PC-9 (cell line): ENCODE measurements around the gene NCK1. TPM values are rescaled to one million over a fixed set of nuclear protein-coding genes. Genes with fewer than 3 reads are reported as not detected.
A peak's percentile ranks its signal among the peaks of the same experiment; 100 is the strongest.

Experiments
- BruUV-seq: library from RNA; stranded (reverse); fragments of 400-500 nt; replicated peaks from 2 replicates; lab custom pipeline; 2021; lab: Mats Ljungman, UMichigan
- CTCF ChIA-PET: fragments of 300-600 bp; sonication (Branson Sonifier 250); formaldehyde crosslinking; loops from one replicate; lab custom pipeline; 2022; ENCODE audit warnings: antibody characterized with exemption; lab: Charles Lee
- POLR2A ChIA-PET: fragments of 300-600 bp; sonication (Branson Sonifier 250); formaldehyde crosslinking; loops from one replicate; lab custom pipeline; 2022; ENCODE audit warnings: antibody characterized with exemption; ENCODE audit not compliant: unreplicated experiment; lab: Charles Lee
- DNase-seq, 2 experiments: peaks; one replicate each; pipeline versions ENCODE4 v3.0.0 to v3.0.0-alpha.2; 2015 to 2022; ENCODE audit warnings: mixed read lengths in 1 of 2
- H2AFZ ChIP-seq: fragments of 200-600 bp; sonication (generic); 2 replicates; pipeline ENCODE4 v1.8.1; 2017; ENCODE audit warnings: antibody characterized with exemption
- H3F3A ChIP-seq: fragments of 200-600 bp; sonication (generic); 2 replicates; pipeline ENCODE4 v1.8.1; 2017; ENCODE audit warnings: antibody characterized with exemption, mild to moderate bottlenecking, low read depth; ENCODE audit not compliant: insufficient read depth
- H3K27ac ChIP-seq: fragments of 200-600 bp; sonication (generic); 2 replicates; pipeline ENCODE4 v1.6.1; 2016; ENCODE audit warnings: mixed run types
- H3K27me3 ChIP-seq: fragments of 200-600 bp; sonication (generic); 2 replicates; pipeline ENCODE4 v1.6.1; 2016; ENCODE audit warnings: low read depth, mixed run types; ENCODE audit not compliant: insufficient read depth
- H3K36me3 ChIP-seq: fragments of 200-600 bp; sonication (generic); 2 replicates; pipeline ENCODE4 v1.6.1; 2016; ENCODE audit warnings: low read depth, mixed run types
- H3K4me1 ChIP-seq: fragments of 200-600 bp; sonication (generic); replicated peaks from 2 replicates; pipeline ENCODE4 v1.6.1; 2016; ENCODE audit warnings: mixed run types; ENCODE audit not compliant: insufficient read depth
- H3K4me2 ChIP-seq: fragments of 200-600 bp; sonication (generic); 2 replicates; pipeline ENCODE4 v1.6.1; 2017; ENCODE audit warnings: mixed run types
- H3K4me3 ChIP-seq: fragments of 200-600 bp; sonication (generic); 2 replicates; pipeline ENCODE4 v1.6.1; 2016; ENCODE audit warnings: mixed run types
- H3K79me2 ChIP-seq: fragments of 200-600 bp; sonication (generic); 2 replicates; pipeline ENCODE4 v1.6.1; 2017; ENCODE audit warnings: low read depth, mixed run types
- H3K9me2 ChIP-seq: fragments of 200-600 bp; sonication (generic); 2 replicates; pipeline ENCODE4 v1.8.1; 2017; ENCODE audit warnings: mild to moderate bottlenecking; ENCODE audit not compliant: insufficient read depth
- H3K9me3 ChIP-seq: fragments of 200-600 bp; sonication (generic); 2 replicates; pipeline ENCODE4 v1.8.1; 2016; ENCODE audit warnings: low read depth; ENCODE audit not compliant: insufficient read depth
- H4K20me1 ChIP-seq: fragments of 200-600 bp; sonication (generic); 2 replicates; pipeline ENCODE4 v1.8.1; 2017; ENCODE audit not compliant: insufficient read depth
- EZH2 ChIP-seq: fragments of 200-600 bp; sonication (generic); IDR thresholded peaks from 2 replicates; pipeline ENCODE4 v1.8.0; 2017; ENCODE audit warnings: antibody characterized with exemption, low read depth
- intact Hi-C: fragments of 100-400 bp; cut with micrococcal nuclease; formaldehyde crosslinking; loops from one replicate; pipeline ENCODE4 v1.10.0; 2022; ENCODE audit not compliant: unreplicated experiment
- total RNA-seq: library from RNA; stranded (reverse); gene quantifications from 2 replicates; pipeline ENCODE4 v1.2.3, GENCODE V29; 2021
- TF ChIP-seq, protein P1 (sequence below): fragments of 200-600 bp; sonication (generic); conservative IDR thresholded peaks from 2 replicates; pipeline ENCODE4 v1.6.1; 2017; ENCODE audit warnings: mixed run types, antibody characterized with exemption, mild to moderate bottlenecking, moderate library complexity

The NCK1 gene
- total RNA-seq, 1 experiment from 2014 or later: 42.7 TPM

DNA sequence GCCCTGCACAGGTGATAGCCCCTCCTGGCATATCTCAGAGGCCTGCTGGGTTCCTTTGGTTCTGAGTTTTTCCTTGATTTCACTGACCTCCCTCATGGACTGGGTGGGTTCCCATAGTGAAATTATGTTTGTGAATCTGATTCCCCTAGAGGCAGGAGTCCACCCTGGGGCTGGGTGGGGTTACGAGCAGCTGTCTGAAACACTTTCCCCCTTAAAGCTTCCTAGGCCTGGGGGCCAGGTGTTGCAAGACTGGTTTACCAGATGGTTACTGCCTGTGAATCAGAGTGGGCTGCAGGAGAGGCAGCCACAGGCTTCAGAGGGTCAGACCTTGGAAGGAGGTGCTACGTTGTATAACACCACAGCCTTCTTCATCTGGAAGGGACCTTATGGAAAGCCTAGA lies 130.1 kb downstream of the NCK1 start:
- intact Hi-C loops: no loop called here
- no peak for DNase-seq
- H3K4me1 ChIP-seq: peaks cover 16% of the 10 kb centered on the region
- no peaks in the 10 kb centered on the region for H3K36me3 ChIP-seq
- no peak overlapping the region for H3K4me3 ChIP-seq
- no peak overlapping the region for H2AFZ ChIP-seq
- H3K27me3 ChIP-seq: no peaks in the 10 kb centered on the region
- H3K9me3 ChIP-seq: no peaks in the 10 kb centered on the region
- no peaks in the 10 kb centered on the region for H3K79me2 ChIP-seq
- H4K20me1 ChIP-seq: no peaks in the 10 kb centered on the region
- no peak overlapping the region for H3K27ac ChIP-seq
- ChIA-PET POLR2A (no interaction called here), CTCF (no interaction called here)
- H3F3A ChIP-seq: peaks cover 13% of the 10 kb centered on the region; the same call in 1 of the 2 replicates
- no TSS peak for BruUV-seq
- no peak overlapping the region for H3K4me2 ChIP-seq
- no peak for TF ChIP-seq EZH2
- TF ChIP-seq, protein P1, sequence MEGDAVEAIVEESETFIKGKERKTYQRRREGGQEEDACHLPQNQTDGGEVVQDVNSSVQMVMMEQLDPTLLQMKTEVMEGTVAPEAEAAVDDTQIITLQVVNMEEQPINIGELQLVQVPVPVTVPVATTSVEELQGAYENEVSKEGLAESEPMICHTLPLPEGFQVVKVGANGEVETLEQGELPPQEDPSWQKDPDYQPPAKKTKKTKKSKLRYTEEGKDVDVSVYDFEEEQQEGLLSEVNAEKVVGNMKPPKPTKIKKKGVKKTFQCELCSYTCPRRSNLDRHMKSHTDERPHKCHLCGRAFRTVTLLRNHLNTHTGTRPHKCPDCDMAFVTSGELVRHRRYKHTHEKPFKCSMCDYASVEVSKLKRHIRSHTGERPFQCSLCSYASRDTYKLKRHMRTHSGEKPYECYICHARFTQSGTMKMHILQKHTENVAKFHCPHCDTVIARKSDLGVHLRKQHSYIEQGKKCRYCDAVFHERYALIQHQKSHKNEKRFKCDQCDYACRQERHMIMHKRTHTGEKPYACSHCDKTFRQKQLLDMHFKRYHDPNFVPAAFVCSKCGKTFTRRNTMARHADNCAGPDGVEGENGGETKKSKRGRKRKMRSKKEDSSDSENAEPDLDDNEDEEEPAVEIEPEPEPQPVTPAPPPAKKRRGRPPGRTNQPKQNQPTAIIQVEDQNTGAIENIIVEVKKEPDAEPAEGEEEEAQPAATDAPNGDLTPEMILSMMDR: no peak
- no peaks in the 10 kb centered on the region for H3K9me2 ChIP-seq

DNA sequence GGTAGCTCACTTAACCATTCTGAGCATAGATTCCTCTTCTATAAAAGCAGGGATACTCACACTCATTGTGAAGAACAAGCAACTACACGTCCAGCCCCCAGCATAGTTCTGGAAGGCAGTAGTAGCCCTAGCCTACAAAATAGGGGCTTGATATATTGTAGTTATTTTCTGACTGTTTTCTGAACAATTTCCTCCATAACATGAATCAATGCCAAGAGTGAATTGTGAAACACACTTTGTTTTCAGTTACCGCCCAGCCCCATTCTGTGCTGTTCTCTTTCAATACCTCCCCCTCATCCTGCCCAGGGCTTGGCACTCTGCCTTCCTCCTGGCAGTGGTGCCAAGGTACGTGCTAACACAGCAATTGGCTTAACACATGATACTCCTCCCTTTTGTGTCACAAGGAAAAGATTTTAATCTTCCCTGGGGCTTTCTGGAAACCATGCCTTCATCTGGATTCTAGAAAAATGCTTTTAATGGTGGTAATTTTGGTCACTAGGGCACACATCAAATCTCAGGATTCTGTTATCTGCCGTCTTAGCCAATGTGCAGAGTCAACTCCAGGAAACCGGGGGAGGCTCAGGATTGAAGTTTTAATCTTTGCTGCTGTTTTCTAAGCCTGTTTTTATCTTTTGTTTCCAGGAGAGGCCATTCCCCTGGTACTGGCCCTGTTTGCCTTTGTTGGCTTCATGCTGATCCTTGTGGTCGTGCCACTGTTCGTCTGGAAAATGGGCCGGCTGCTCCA lies 132.9 kb downstream of the NCK1 start:
- Histone ChIP-seq H4K20me1 (no peaks in the 10 kb centered on the region), H3F3A (peaks cover 13% of the 10 kb centered on the region; the same call in 1 of the 2 replicates), H3K79me2 (no peaks in the 10 kb centered on the region), H3K27me3 (no peaks in the 10 kb centered on the region), H3K27ac (peak overlapping the region; percentile 40; the same call in 1 of the 2 replicates), H3K9me2 (no peaks in the 10 kb centered on the region), H2AFZ (no peak overlapping the region), H3K4me3 (no peak overlapping the region), H3K4me2 (peak overlapping the region; percentile 32; the same call in 1 of the 2 replicates), H3K36me3 (no peaks in the 10 kb centered on the region), H3K9me3 (no peaks in the 10 kb centered on the region), H3K4me1 (peaks cover 16% of the 10 kb centered on the region)
- ChIA-PET CTCF (interaction anchor here (0.6 kb wide), 1 partner anchor 155 kb away, joined by 4 read pairs; no protein-coding TSS in a partner anchor), POLR2A (interaction anchor here (0.6 kb wide), 1 partner anchor 799 kb away, joined by 7 read pairs; the partner anchor contains the start of gene MSL2)
- no TSS peak for BruUV-seq
- intact Hi-C loops: loop anchor here (5.0 kb wide), 2 partner anchors 33 to 243 kb away; partner anchors contain the start of gene STAG1
- peak; percentile 79 to 86 for DNase-seq
- TF ChIP-seq, protein P1: no peak
- TF ChIP-seq EZH2: no peak

DNA sequence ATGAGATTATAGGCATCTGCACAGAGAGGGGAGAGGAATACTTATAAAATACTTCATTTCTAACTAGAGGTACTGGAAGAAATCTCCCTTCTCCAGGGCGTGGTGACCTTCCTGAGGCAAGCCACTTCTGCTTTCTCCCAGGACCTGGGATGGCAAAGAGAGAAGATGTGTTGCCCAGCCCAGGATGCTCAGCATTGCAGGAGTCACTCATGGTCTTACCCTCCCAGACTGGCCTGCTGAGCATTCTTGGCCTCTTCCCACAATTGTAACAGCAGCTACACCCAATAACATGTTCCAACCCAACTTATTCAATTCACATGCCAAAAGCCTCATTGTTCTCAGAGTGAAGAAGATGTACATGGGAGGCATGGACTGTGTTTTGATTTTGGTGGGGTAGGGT lies 133.6 kb downstream of the NCK1 start:
- BruUV-seq: no TSS peak
- peaks cover 16% of the 10 kb centered on the region for H3K4me1 ChIP-seq
- TF ChIP-seq EZH2: no peak
- TF ChIP-seq, protein P1: no peak
- H3K4me3 ChIP-seq: no peak overlapping the region
- no peaks in the 10 kb centered on the region for H3K9me2 ChIP-seq
- no peak overlapping the region for H2AFZ ChIP-seq
- no peaks in the 10 kb centered on the region for H4K20me1 ChIP-seq
- CTCF ChIA-PET: no interaction called here
- H3K4me2 ChIP-seq: no peak overlapping the region
- DNase-seq: no peak
- no peaks in the 10 kb centered on the region for H3K9me3 ChIP-seq
- no peaks in the 10 kb centered on the region for H3K36me3 ChIP-seq
- no peaks in the 10 kb centered on the region for H3K79me2 ChIP-seq
- peaks cover 13% of the 10 kb centered on the region; the same call in 1 of the 2 replicates for H3F3A ChIP-seq
- POLR2A ChIA-PET: no interaction called here
- intact Hi-C loops: loop anchor here (5.0 kb wide), 2 partner anchors 33 to 243 kb away; partner anchors contain the start of gene STAG1
- H3K27ac ChIP-seq: no peak overlapping the region
- no peaks in the 10 kb centered on the region for H3K27me3 ChIP-seq

Other genes starting within 250 kb of the NCK1 start
- 34.5 and 39.3 TPM in 2 replicates for gene STAG1, start 109.8 kb upstream of the NCK1 start, total RNA-seq
- gene SLC35G2, start 43.1 kb upstream of the NCK1 start, total RNA-seq: 3.1 and 5.0 TPM in 2 replicates
- 3.8 and 7.2 TPM in 2 replicates for gene IL20RB, start 95.8 kb downstream of the NCK1 start, total RNA-seq